ENCODE data around the gene EML6.

The EML6 gene

DNA sequence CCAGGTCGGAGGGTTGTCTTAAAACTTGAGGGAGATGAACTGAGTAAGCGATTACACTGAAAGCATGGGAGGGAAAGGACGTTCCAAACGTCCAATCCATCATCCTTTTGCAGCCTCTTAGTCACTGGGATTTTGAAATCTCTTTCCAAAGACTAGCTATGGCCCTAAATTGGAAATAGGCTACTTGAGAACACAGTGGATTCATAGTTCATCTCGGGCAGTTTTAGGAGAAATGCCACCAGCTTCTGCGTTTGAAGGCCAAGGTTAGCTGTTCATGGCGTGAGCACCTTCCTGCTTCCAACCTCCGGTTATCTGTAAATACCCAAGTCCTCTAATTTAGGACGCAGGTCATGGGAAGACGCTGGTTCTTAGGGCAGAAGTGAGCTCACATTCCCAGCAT, 821 bp upstream of the EML6 start:
- no peak for TF ChIP-seq POLR2A (IDR thresholded peaks at IDR 0.05; ENCODE audit: extremely low read depth, insufficient read length)
- TF ChIP-seq, protein P1, sequence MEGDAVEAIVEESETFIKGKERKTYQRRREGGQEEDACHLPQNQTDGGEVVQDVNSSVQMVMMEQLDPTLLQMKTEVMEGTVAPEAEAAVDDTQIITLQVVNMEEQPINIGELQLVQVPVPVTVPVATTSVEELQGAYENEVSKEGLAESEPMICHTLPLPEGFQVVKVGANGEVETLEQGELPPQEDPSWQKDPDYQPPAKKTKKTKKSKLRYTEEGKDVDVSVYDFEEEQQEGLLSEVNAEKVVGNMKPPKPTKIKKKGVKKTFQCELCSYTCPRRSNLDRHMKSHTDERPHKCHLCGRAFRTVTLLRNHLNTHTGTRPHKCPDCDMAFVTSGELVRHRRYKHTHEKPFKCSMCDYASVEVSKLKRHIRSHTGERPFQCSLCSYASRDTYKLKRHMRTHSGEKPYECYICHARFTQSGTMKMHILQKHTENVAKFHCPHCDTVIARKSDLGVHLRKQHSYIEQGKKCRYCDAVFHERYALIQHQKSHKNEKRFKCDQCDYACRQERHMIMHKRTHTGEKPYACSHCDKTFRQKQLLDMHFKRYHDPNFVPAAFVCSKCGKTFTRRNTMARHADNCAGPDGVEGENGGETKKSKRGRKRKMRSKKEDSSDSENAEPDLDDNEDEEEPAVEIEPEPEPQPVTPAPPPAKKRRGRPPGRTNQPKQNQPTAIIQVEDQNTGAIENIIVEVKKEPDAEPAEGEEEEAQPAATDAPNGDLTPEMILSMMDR (IDR thresholded peaks at IDR 0.05; ENCODE audit: low read depth, low read length), result no peak
- TF ChIP-seq MYC (IDR thresholded peaks at IDR 0.05; ENCODE audit: low read depth, low read length), result no peak
- TF ChIP-seq, protein P2, sequence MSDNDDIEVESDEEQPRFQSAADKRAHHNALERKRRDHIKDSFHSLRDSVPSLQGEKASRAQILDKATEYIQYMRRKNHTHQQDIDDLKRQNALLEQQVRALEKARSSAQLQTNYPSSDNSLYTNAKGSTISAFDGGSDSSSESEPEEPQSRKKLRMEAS (IDR thresholded peaks at IDR 0.05; ENCODE audit: low read depth, low read length), result no peak
- no peak for DNase-seq (ENCODE audit: low read depth)
- H3K4me3 ChIP-seq (ENCODE audit: low read depth, low read length), result peak overlapping the region; percentile 98

DNA sequence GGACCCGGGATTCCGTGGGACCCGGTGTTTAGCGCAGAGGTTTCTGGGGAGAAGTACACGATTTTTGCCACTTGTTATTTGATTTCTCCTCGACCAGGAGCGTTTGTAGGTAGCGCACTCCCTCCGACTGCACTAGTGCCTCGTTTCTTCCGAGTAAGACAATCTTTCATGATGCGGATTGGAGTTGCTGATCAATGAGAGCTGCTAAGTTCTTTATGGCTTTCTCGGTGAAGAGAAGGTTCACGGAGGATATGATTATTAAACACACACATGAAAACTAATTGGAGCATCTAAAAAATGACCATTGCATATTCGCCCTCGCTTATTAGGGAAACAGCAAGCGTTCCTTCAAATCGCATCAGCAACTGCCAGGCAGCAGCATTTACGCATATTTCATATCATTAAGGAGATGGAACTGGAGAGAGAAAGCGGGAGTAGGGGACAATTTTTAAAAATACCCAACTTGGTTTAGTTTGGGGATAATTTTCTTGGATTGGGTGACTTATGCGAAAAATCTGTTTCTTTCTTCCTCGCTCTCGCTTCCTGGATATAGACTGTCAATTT, 616 bp downstream of the EML6 start:
- peak overlapping the region; percentile 71 for H3K4me3 ChIP-seq (ENCODE audit: low read depth, low read length)
- TF ChIP-seq MYC (IDR thresholded peaks at IDR 0.05; ENCODE audit: low read depth, low read length) (no peak), POLR2A (IDR thresholded peaks at IDR 0.05; ENCODE audit: extremely low read depth, insufficient read length) (no peak)
- TF ChIP-seq, protein P2 (IDR thresholded peaks at IDR 0.05; ENCODE audit: low read depth, low read length), result 0 out of 2 replicates have a peak, but pooled peaks have one; percentile 9
- peak; percentile 51 for DNase-seq (ENCODE audit: low read depth)

DNA sequence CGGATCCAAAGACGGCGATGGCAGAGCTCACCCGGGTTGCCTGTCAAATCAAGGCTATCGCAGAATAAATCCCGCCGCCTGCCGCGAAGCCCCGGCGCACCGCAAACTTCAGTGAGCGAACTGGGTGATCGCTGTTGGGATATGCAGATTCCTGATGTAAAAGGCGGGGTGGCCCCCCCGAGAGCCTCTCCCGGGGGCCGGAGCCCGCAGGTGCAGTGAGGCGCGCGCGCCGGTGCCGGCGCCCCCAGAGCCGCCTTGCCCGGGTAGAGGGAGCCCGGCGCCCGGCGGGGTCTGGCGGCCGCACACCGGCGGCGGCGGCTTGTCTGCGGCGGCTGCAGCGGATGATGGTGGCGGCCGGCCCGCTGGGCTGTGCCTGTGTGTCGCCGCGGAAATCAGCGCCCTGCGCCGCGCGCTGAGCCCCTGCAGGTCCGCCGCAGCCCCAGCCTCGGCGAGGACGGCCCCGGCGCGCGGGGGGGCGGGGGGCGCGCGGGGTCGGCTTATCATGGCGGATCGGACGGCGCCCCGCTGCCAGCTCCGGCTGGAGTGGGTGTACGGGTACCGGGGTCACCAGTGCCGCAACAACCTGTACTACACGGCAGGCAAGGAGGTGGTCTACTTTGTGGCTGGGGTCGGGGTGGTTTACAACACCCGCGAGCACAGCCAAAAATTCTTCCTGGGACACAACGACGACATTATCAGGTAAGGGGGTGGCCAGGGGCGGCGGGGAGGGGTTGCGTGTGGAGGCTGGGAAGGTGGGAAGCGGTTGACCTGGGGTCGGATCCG, 1.3 kb downstream of the EML6 start:
- TF ChIP-seq, protein P2 (IDR thresholded peaks at IDR 0.05; ENCODE audit: low read depth, low read length), result no peak
- no peak for TF ChIP-seq MYC (IDR thresholded peaks at IDR 0.05; ENCODE audit: low read depth, low read length)
- TF ChIP-seq POLR2A (IDR thresholded peaks at IDR 0.05; ENCODE audit: extremely low read depth, insufficient read length), result no peak
- TF ChIP-seq, protein P1 (IDR thresholded peaks at IDR 0.05; ENCODE audit: low read depth, low read length), result no peak
- peak; percentile 55 for DNase-seq (ENCODE audit: low read depth)
- H3K4me3 ChIP-seq (ENCODE audit: low read depth, low read length), result peak overlapping the region; percentile 71

DNA sequence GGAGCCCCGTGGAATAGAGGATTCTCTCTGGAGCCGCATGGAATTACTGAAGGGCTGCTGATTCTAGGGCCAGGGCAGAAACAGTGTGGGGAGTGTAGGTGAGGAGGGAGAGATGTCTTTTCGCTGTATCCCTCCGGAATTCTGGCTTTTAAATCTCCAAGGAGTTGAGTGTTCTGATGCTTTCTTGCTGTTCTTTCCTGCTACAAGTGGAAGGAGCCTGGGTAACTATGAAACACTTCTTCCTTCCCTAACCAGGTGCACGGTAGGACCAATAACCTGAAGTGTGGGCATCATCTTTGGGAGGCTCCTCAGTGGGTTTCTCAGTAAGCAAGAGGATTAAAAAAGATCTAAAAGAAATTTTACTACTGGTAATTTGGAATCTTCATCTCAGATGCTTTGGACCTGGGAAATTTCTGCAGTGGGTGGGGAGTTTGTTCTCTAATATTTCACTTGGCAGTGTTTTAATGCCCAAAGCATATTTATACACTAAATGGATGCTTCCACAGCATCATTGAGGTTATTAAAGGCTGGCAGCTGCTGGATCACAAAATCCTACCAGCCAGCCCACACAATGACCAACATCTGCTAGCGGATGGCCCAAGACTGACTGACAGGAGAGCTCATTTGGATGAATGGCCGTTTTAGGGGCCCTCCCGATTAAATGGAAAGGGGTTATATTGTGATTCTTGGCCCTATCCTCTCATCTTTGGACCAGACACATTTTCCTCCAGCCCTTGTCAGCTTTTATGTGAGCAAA, 2.1 kb downstream of the EML6 start:
- no peak for DNase-seq (ENCODE audit: low read depth)
- no peak overlapping the region for H3K4me3 ChIP-seq (ENCODE audit: low read depth, low read length)

DNA sequence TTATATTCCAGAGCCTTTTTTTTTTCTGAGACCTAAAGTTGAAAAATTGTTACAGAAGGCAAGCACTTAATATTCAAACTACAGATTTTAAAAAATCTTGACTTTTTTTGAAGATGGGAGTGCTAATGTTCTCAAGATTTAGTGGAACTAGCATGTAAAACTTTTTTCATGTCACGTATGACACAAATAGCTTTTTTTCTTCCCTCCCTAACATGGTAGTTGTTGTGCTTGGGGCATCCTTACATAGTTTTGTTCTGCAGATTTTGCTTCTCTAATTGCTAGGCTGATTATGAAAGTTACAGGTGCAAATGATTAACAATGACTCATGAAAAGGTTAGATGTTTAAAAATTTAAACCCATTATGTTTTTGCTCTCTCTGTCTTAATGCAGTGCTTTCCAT, 3.0 kb downstream of the EML6 start:
- H3K4me3 ChIP-seq (ENCODE audit: low read depth, low read length), result no peak overlapping the region
- no peak for TF ChIP-seq MYC (IDR thresholded peaks at IDR 0.05; ENCODE audit: low read depth, low read length)
- TF ChIP-seq POLR2A (IDR thresholded peaks at IDR 0.05; ENCODE audit: extremely low read depth, insufficient read length), result no peak
- TF ChIP-seq, protein P2 (IDR thresholded peaks at IDR 0.05; ENCODE audit: low read depth, low read length), result no peak
- TF ChIP-seq, protein P1 (IDR thresholded peaks at IDR 0.05; ENCODE audit: low read depth, low read length), result no peak
- DNase-seq (ENCODE audit: low read depth), result no peak

More for the DNA sequence above, 2.1 kb downstream of the EML6 start:
- TF ChIP-seq, protein P2 (IDR thresholded peaks at IDR 0.05; ENCODE audit: low read depth, low read length), result no peak
- TF ChIP-seq, protein P1 (IDR thresholded peaks at IDR 0.05; ENCODE audit: low read depth, low read length), result no peak
- TF ChIP-seq POLR2A (IDR thresholded peaks at IDR 0.05; ENCODE audit: extremely low read depth, insufficient read length), result no peak
- TF ChIP-seq MYC (IDR thresholded peaks at IDR 0.05; ENCODE audit: low read depth, low read length), result no peak
